ENCODE results near the gene TTR. TPM values are rescaled to one million over a fixed set of nuclear protein-coding genes. Genes with fewer than 3 reads are reported as not detected.

The TTR gene
- total and polyA plus RNA-seq, 2 of the 4 experiments (the other 2 are of a cell fraction): not detected

- CTCF ChIA-PET: no interaction called here
- no peak overlapping the region for H3K4me3 ChIP-seq (ENCODE audit: insufficient read depth, low read depth, low read length)
Observed at GRCh38 chr18:31607384-31607783, 15.7 kb downstream of the TTR start.

More at GRCh38 chr18:31607384-31607783, 15.7 kb downstream of the TTR start:
- H2AK5ac ChIP-seq (ENCODE audit: low read depth, low read length): no peak overlapping the region
- no peak overlapping the region for H2AFZ ChIP-seq (replicated peaks; ENCODE audit: low read length, poor library complexity)
- H2BK20ac ChIP-seq (ENCODE audit: low read depth, low read length): no peak overlapping the region
- no peak overlapping the region for H4K5ac ChIP-seq (ENCODE audit: low read depth, low read length)
- H3K9me3 ChIP-seq (ENCODE audit: control insufficient read depth, insufficient read depth, low read length): no peaks in the 10 kb centered on the region
- H3K4ac ChIP-seq (ENCODE audit: low read depth, low read length): no peak overlapping the region
- DNase-seq: no peak
- H3K9ac ChIP-seq (ENCODE audit: low read depth, low read length): no peak overlapping the region
- H4K91ac ChIP-seq (ENCODE audit: insufficient read depth, low read depth, low read length): no peak overlapping the region
- no peaks in the 10 kb centered on the region for H3K79me1 ChIP-seq (ENCODE audit: low read depth in 1 of 2, low read length in 2 of 2)
- intact Hi-C loops (cut with micrococcal nuclease): no loop called here
- no peak overlapping the region for H3K14ac ChIP-seq (replicated peaks; ENCODE audit: low read depth, low read length)
- H3K56ac ChIP-seq (ENCODE audit: extremely low read depth, insufficient read depth, low read length): no peak overlapping the region
- no peak overlapping the region for H2BK120ac ChIP-seq (ENCODE audit: low read depth, low read length)
- dilution Hi-C loops (cut with HindIII; ENCODE audit: low sequenced_read_pairs, unreplicated experiment): no loop called here
- no peak overlapping the region for H2AK9ac ChIP-seq (replicated peaks; ENCODE audit: low read depth, low read length, poor library complexity)
- H4K20me1 ChIP-seq (ENCODE audit: insufficient read depth, low read length): no peaks in the 10 kb centered on the region
- no peak overlapping the region for H4K8ac ChIP-seq (ENCODE audit: low read depth in 2 of 2, low read length in 2 of 2)
- POLR2A ChIA-PET (ENCODE audit: unreplicated experiment): no interaction called here
- no peaks in the 10 kb centered on the region for H3K36me3 ChIP-seq (ENCODE audit: control insufficient read depth, insufficient read depth, low read length)
- H3K4me1 ChIP-seq (ENCODE audit: control insufficient read depth, insufficient read depth, low read length): no peaks in the 10 kb centered on the region
- H3K27ac ChIP-seq (ENCODE audit: insufficient read depth, low read length): no peak overlapping the region
- ATAC-seq (ENCODE audit: low read depth): no peak
- H2BK15ac ChIP-seq (ENCODE audit: low read depth, low read length): no peak overlapping the region
- H2BK5ac ChIP-seq (ENCODE audit: low read depth, low read length, poor library complexity, severe bottlenecking): no peak overlapping the region
- no peak overlapping the region for H3K18ac ChIP-seq (ENCODE audit: low read depth, low read length)
- BruUV-seq (replicated peaks): no TSS peak
- no peaks in the 10 kb centered on the region for H3K27me3 ChIP-seq (ENCODE audit: control insufficient read depth, insufficient read depth, low read length)
- 20% methylated on average over 1 of the region's 5 CpGs; no CpG with 5 or more reads in 1 of the 2 experiments for WGBS, 2 experiments (ENCODE audit: extremely low coverage in 2 of 2, insufficient read length in 1 of 2)
- H3K23ac ChIP-seq (ENCODE audit: low read depth, low read length): no peak overlapping the region
- H3K4me2 ChIP-seq (ENCODE audit: low read depth, low read length): no peak overlapping the region
- in situ Hi-C loops (cut with MboI; ENCODE audit: low sequenced_read_pairs): no loop called here
- no peaks in the 10 kb centered on the region for H3K9me1 ChIP-seq (ENCODE audit: insufficient read depth, low read length)
- TF ChIP-seq NFE2L2 (IDR thresholded peaks at IDR 0.05; ENCODE audit: low read depth, low read length) (no peak), POLR2A (IDR thresholded peaks at IDR 0.05; ENCODE audit: low read depth, low read length) (no peak), RAD21 (IDR thresholded peaks at IDR 0.05; ENCODE audit: low read length) (no peak), CHD1 (IDR thresholded peaks at IDR 0.05; ENCODE audit: low read depth, low read length) (no peak), MAFK (IDR thresholded peaks at IDR 0.05; ENCODE audit: low read depth, low read length) (no peak), MAZ (IDR thresholded peaks at IDR 0.05; ENCODE audit: borderline replicate concordance, low read depth, low read length) (no peak), CEBPB (IDR thresholded peaks at IDR 0.05; ENCODE audit: low read depth, low read length) (no peak), RCOR1 (IDR thresholded peaks at IDR 0.05; ENCODE audit: insufficient replicate concordance, low read length) (no peak), MXI1 (IDR thresholded peaks at IDR 0.05; ENCODE audit: borderline replicate concordance, low read depth, low read length) (no peak), RFX5 (IDR thresholded peaks at IDR 0.05; ENCODE audit: low read depth, low read length) (no peak), BHLHE40 (IDR thresholded peaks at IDR 0.05; ENCODE audit: low read depth, low read length) (no peak), SMC3 (IDR thresholded peaks at IDR 0.05; ENCODE audit: low read depth, low read length) (no peak), FOS (IDR thresholded peaks at IDR 0.05; ENCODE audit: low read depth, low read length) (no peak)
- TF ChIP-seq, protein P1, sequence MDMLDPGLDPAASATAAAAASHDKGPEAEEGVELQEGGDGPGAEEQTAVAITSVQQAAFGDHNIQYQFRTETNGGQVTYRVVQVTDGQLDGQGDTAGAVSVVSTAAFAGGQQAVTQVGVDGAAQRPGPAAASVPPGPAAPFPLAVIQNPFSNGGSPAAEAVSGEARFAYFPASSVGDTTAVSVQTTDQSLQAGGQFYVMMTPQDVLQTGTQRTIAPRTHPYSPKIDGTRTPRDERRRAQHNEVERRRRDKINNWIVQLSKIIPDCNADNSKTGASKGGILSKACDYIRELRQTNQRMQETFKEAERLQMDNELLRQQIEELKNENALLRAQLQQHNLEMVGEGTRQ (IDR thresholded peaks at IDR 0.05; ENCODE audit: low read depth, low read length): no peak
- TF ChIP-seq, protein P2, sequence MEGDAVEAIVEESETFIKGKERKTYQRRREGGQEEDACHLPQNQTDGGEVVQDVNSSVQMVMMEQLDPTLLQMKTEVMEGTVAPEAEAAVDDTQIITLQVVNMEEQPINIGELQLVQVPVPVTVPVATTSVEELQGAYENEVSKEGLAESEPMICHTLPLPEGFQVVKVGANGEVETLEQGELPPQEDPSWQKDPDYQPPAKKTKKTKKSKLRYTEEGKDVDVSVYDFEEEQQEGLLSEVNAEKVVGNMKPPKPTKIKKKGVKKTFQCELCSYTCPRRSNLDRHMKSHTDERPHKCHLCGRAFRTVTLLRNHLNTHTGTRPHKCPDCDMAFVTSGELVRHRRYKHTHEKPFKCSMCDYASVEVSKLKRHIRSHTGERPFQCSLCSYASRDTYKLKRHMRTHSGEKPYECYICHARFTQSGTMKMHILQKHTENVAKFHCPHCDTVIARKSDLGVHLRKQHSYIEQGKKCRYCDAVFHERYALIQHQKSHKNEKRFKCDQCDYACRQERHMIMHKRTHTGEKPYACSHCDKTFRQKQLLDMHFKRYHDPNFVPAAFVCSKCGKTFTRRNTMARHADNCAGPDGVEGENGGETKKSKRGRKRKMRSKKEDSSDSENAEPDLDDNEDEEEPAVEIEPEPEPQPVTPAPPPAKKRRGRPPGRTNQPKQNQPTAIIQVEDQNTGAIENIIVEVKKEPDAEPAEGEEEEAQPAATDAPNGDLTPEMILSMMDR (conservative IDR thresholded peaks at IDR 0.05; ENCODE audit: low read depth, low read length): no peak
- TF ChIP-seq, protein P3, sequence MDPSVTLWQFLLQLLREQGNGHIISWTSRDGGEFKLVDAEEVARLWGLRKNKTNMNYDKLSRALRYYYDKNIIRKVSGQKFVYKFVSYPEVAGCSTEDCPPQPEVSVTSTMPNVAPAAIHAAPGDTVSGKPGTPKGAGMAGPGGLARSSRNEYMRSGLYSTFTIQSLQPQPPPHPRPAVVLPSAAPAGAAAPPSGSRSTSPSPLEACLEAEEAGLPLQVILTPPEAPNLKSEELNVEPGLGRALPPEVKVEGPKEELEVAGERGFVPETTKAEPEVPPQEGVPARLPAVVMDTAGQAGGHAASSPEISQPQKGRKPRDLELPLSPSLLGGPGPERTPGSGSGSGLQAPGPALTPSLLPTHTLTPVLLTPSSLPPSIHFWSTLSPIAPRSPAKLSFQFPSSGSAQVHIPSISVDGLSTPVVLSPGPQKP (IDR thresholded peaks at IDR 0.05; ENCODE audit: borderline replicate concordance, low read depth, low read length): no peak
